Measurements from ENCODE around the gene PIP5K1B.

PIP5K1B gene

DNA sequence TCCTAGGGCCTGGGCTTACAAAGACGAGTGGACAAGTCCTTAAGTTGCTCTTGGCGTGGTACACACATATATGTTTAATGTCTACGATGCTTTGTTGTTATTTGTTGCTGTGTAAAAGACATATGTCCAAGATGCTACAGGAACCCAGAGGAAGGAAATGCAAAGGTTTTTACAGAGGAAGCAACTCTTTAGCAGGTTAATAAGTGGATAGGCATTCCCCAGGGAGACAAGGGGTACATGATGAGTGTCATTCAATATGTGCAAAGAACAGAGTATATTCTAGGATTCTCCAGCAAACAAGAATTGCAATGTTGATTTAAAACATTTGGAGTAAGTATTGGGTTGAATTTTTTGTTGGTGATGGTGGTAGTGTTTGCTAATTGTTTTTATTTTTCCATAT, 92.1 kb downstream of the PIP5K1B start:
- TF ChIP-seq, protein P1, sequence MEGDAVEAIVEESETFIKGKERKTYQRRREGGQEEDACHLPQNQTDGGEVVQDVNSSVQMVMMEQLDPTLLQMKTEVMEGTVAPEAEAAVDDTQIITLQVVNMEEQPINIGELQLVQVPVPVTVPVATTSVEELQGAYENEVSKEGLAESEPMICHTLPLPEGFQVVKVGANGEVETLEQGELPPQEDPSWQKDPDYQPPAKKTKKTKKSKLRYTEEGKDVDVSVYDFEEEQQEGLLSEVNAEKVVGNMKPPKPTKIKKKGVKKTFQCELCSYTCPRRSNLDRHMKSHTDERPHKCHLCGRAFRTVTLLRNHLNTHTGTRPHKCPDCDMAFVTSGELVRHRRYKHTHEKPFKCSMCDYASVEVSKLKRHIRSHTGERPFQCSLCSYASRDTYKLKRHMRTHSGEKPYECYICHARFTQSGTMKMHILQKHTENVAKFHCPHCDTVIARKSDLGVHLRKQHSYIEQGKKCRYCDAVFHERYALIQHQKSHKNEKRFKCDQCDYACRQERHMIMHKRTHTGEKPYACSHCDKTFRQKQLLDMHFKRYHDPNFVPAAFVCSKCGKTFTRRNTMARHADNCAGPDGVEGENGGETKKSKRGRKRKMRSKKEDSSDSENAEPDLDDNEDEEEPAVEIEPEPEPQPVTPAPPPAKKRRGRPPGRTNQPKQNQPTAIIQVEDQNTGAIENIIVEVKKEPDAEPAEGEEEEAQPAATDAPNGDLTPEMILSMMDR (conservative IDR thresholded peaks at IDR 0.05), result no peak

GRCh38 chr9:68798423-68798822, 93.4 kb downstream of the PIP5K1B start:
- TF ChIP-seq, protein P1 (conservative IDR thresholded peaks at IDR 0.05), result no peak

More for the DNA sequence above, 92.1 kb downstream of the PIP5K1B start:
- H3K27ac ChIP-seq, result no peak overlapping the region

GRCh38 chr9:68800836-68801235, 95.8 kb downstream of the PIP5K1B start:
- H3K27ac ChIP-seq, result no peak overlapping the region
- TF ChIP-seq, protein P1 (conservative IDR thresholded peaks at IDR 0.05), result no peak

More at GRCh38 chr9:68798423-68798822, 93.4 kb downstream of the PIP5K1B start:
- no peak overlapping the region for H3K27ac ChIP-seq

- H3K27ac ChIP-seq, result no peak overlapping the region
- TF ChIP-seq, protein P1 (conservative IDR thresholded peaks at IDR 0.05), result no peak
Observed at GRCh38 chr9:68802525-68803015, 97.5 kb downstream of the PIP5K1B start.

GRCh38 chr9:68804911-68805889, 100.2 kb downstream of the PIP5K1B start:
- no peak overlapping the region for H3K27ac ChIP-seq
- TF ChIP-seq, protein P1 (conservative IDR thresholded peaks at IDR 0.05), result no peak

GRCh38 chr9:68805890-68806517, 101.0 kb downstream of the PIP5K1B start:
- H3K27ac ChIP-seq, result no peak overlapping the region
- TF ChIP-seq, protein P1 (conservative IDR thresholded peaks at IDR 0.05), result no peak

- no peak overlapping the region for H3K27ac ChIP-seq
- TF ChIP-seq, protein P1 (conservative IDR thresholded peaks at IDR 0.05), result no peak
Observed at GRCh38 chr9:68808338-68808890, 103.4 kb downstream of the PIP5K1B start.
